ENCODE data around the gene CABP1. TPM values are rescaled to one million over a fixed set of nuclear protein-coding genes. Genes with fewer than 3 reads are reported as not detected.
"Not testable (repeated sequence)": the region's sequence is repeated elsewhere in the genome, so short reads cannot be mapped to it uniquely, and the experiment has no call there.

Gene CABP1
- total and polyA plus RNA-seq, 4 donors: 0.05 to 0.12 (median 0.08) TPM; not detected in 1

- Histone ChIP-seq H3K36me3 (ENCODE audit: control insufficient read depth in 4 of 4, insufficient read depth in 3 of 4, low read depth in 1 of 4, low read length in 3 of 4) (no peaks in the 10 kb centered on the region), H3K9ac (ENCODE audit: low read depth in 1 of 2, low read length in 2 of 2) (no peak overlapping the region), H3K4me3 (ENCODE audit: low read depth in 1 of 3, low read length in 3 of 3) (no peak overlapping the region), H3K27me3 (ENCODE audit: control insufficient read depth in 4 of 4, insufficient read depth in 4 of 4, low read length in 3 of 4) (no peaks in the 10 kb centered on the region), H3K4me1 (ENCODE audit: control insufficient read depth in 4 of 4, insufficient read depth in 4 of 4, low read length in 3 of 4) (no peaks in the 10 kb centered on the region), H3K27ac (ENCODE audit: low read depth in 1 of 2, low read length in 2 of 2) (no peak overlapping the region), H3K9me3 (ENCODE audit: control insufficient read depth in 4 of 4, low read length in 3 of 4) (no peaks in the 10 kb centered on the region)
- no peak for DNase-seq (ENCODE audit: low spot score)
- TF ChIP-seq GABPA (IDR thresholded peaks at IDR 0.05 in 1 of 2, conservative IDR thresholded peaks at IDR 0.05 in 1 of 2): no peak
- no peak for TF ChIP-seq CTCF (IDR thresholded peaks at IDR 0.05; ENCODE audit: low read depth, low read length, missing input control)
- no peak for TF ChIP-seq EGR1 (IDR thresholded peaks at IDR 0.05; ENCODE audit: low read depth in 2 of 2)
- no peak for TF ChIP-seq HNF4G (IDR thresholded peaks at IDR 0.05)
- TF ChIP-seq JUND (IDR thresholded peaks at IDR 0.05): no peak
- TF ChIP-seq NR2F2 (IDR thresholded peaks at IDR 0.05): no peak
- TF ChIP-seq YY1 (IDR thresholded peaks at IDR 0.05): no peak
- no peak for TF ChIP-seq HNF4A (conservative IDR thresholded peaks at IDR 0.05)
- no peak for TF ChIP-seq FOXA1 (IDR thresholded peaks at IDR 0.05)
- no peak for TF ChIP-seq RXRA (IDR thresholded peaks at IDR 0.05)
- no peak for TF ChIP-seq SP1 (IDR thresholded peaks at IDR 0.05)
- TF ChIP-seq, protein P1, sequence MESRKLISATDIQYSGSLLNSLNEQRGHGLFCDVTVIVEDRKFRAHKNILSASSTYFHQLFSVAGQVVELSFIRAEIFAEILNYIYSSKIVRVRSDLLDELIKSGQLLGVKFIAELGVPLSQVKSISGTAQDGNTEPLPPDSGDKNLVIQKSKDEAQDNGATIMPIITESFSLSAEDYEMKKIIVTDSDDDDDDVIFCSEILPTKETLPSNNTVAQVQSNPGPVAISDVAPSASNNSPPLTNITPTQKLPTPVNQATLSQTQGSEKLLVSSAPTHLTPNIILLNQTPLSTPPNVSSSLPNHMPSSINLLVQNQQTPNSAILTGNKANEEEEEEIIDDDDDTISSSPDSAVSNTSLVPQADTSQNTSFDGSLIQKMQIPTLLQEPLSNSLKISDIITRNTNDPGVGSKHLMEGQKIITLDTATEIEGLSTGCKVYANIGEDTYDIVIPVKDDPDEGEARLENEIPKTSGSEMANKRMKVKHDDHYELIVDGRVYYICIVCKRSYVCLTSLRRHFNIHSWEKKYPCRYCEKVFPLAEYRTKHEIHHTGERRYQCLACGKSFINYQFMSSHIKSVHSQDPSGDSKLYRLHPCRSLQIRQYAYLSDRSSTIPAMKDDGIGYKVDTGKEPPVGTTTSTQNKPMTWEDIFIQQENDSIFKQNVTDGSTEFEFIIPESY (IDR thresholded peaks at IDR 0.05): no peak
- TF ChIP-seq TAF1 (conservative IDR thresholded peaks at IDR 0.05): no peak
- TF ChIP-seq RAD21 (IDR thresholded peaks at IDR 0.05): no peak
- 63% methylated on average over 19 of the region's 19 CpGs for WGBS
Observed at GRCh38 chr12:120668868-120669840, 28.7 kb downstream of the CABP1 start.

DNA sequence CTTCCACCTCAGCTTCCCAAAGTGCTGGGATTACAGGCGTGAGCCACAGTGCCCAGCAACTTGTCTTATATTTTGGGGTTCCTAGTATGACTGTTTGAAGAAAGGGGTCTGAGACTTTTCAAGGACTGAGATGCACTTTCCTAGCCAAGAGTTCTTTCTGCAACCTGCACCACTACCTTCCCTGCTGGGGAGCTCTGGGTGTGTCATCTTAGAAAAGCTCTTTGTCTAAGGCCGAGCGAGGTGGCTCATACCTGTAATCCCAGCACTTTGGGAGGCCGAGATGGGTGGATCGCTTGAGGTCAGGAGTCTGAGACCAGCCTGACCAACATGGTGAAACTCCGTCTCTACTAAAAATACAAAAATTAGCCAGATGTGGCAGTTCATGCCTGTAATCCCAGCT, 29.8 kb downstream of the CABP1 start:
- WGBS: 93% methylated on average over 6 of the region's 6 CpGs
- not testable (repeated sequence) for H3K27ac ChIP-seq (ENCODE audit: low read depth in 1 of 2, low read length in 2 of 2); H3K36me3 ChIP-seq (ENCODE audit: control insufficient read depth in 4 of 4, insufficient read depth in 3 of 4, low read depth in 1 of 4, low read length in 3 of 4); H3K4me3 ChIP-seq (ENCODE audit: low read depth in 1 of 3, low read length in 3 of 3); H3K4me1 ChIP-seq (ENCODE audit: control insufficient read depth in 4 of 4, insufficient read depth in 4 of 4, low read length in 3 of 4); H3K9me3 ChIP-seq (ENCODE audit: control insufficient read depth in 4 of 4, low read length in 3 of 4); H3K9ac ChIP-seq (ENCODE audit: low read depth in 1 of 2, low read length in 2 of 2); H3K27me3 ChIP-seq (ENCODE audit: control insufficient read depth in 4 of 4, insufficient read depth in 4 of 4, low read length in 3 of 4); DNase-seq (ENCODE audit: low spot score)

- no peak overlapping the region for H3K4me3 ChIP-seq (ENCODE audit: low read depth in 1 of 3, low read length in 3 of 3)
- WGBS: 88% methylated on average over 5 of the region's 5 CpGs
- H3K27ac ChIP-seq (ENCODE audit: low read depth in 1 of 2, low read length in 2 of 2): no peak overlapping the region
- no peak overlapping the region for H3K9ac ChIP-seq (ENCODE audit: low read depth in 1 of 2, low read length in 2 of 2)
- no peaks in the 10 kb centered on the region for H3K9me3 ChIP-seq (ENCODE audit: control insufficient read depth in 4 of 4, low read length in 3 of 4)
- no peaks in the 10 kb centered on the region for H3K4me1 ChIP-seq (ENCODE audit: control insufficient read depth in 4 of 4, insufficient read depth in 4 of 4, low read length in 3 of 4)
- H3K36me3 ChIP-seq (ENCODE audit: control insufficient read depth in 4 of 4, insufficient read depth in 3 of 4, low read depth in 1 of 4, low read length in 3 of 4): no peaks in the 10 kb centered on the region
- DNase-seq (ENCODE audit: low spot score): no peak
- H3K27me3 ChIP-seq (ENCODE audit: control insufficient read depth in 4 of 4, insufficient read depth in 4 of 4, low read length in 3 of 4): no peaks in the 10 kb centered on the region
- no peak for TF ChIP-seq YY1 (IDR thresholded peaks at IDR 0.05)
- no peak for TF ChIP-seq RAD21 (IDR thresholded peaks at IDR 0.05)
- no peak for TF ChIP-seq MAX (IDR thresholded peaks at IDR 0.05)
- TF ChIP-seq TAF1 (conservative IDR thresholded peaks at IDR 0.05): no peak
- TF ChIP-seq GABPA (IDR thresholded peaks at IDR 0.05 in 1 of 2, conservative IDR thresholded peaks at IDR 0.05 in 1 of 2): no peak
- no peak for TF ChIP-seq SP1 (IDR thresholded peaks at IDR 0.05)
- TF ChIP-seq HNF4G (IDR thresholded peaks at IDR 0.05): no peak
- no peak for TF ChIP-seq HNF4A (conservative IDR thresholded peaks at IDR 0.05)
- TF ChIP-seq FOXA1 (IDR thresholded peaks at IDR 0.05): no peak
- no peak for TF ChIP-seq RXRA (IDR thresholded peaks at IDR 0.05)
- no peak for TF ChIP-seq JUND (IDR thresholded peaks at IDR 0.05)
- TF ChIP-seq, protein P1 (IDR thresholded peaks at IDR 0.05): no peak
- no peak for TF ChIP-seq NR2F2 (IDR thresholded peaks at IDR 0.05)
- TF ChIP-seq REST (IDR thresholded peaks at IDR 0.05): no peak
Observed at GRCh38 chr12:120670667-120671066, 30.2 kb downstream of the CABP1 start.
